Suprapubic skin (tissue), 4 donors: ENCODE measurements around the gene NAA11. TPM values are rescaled to one million over a fixed set of nuclear protein-coding genes. Genes with fewer than 3 reads are reported as not detected.

Experiments used
- DNase-seq, 2 donors: peaks; one replicate each; pipeline ENCODE4 v3.0.0-alpha.2; 2019; ENCODE audit warnings: low spot score in 2 of 2
- H3K27ac ChIP-seq: fragments of 200-600 bp; sonication (generic); one replicate; pipeline ENCODE4 v1.5.1; 2019
- H3K27me3 ChIP-seq: fragments of 200-600 bp; sonication (generic); one replicate; pipeline ENCODE4 v1.5.1; 2019
- H3K36me3 ChIP-seq: fragments of 200-600 bp; sonication (generic); one replicate; pipeline ENCODE4 v1.5.1; 2019
- H3K4me1 ChIP-seq: fragments of 200-600 bp; sonication (generic); one replicate; pipeline ENCODE4 v1.5.1; 2019
- H3K4me3 ChIP-seq: fragments of 200-600 bp; sonication (generic); one replicate; pipeline ENCODE4 v1.5.1; 2019; ENCODE audit warnings: mild to moderate bottlenecking
- H3K9me3 ChIP-seq: fragments of 200-600 bp; sonication (generic); one replicate; pipeline ENCODE4 v1.5.1; 2019
- CTCF ChIP-seq, 2 donors: fragments of 200-600 bp in 1 of 2; fragments of 450-650 bp in 1 of 2; sonication (generic) in 1 of 2; IDR thresholded peaks; one replicate each; pipeline ENCODE4 v1.5.1; 2016 to 2019; ENCODE audit warnings: antibody characterized with exemption in 2 of 2, mild to moderate bottlenecking in 1 of 2, moderate library complexity in 1 of 2
- EP300 ChIP-seq: sonication (generic); formaldehyde crosslinking; IDR thresholded peaks from one replicate; pipeline ENCODE4 v1.6.1; 2017; ENCODE audit warnings: antibody characterized with exemption
- POLR2A ChIP-seq, 2 donors: fragments of 450-650 bp; IDR thresholded peaks; one replicate each; pipeline ENCODE4 v1.6.1; 2017; ENCODE audit warnings: antibody characterized with exemption in 2 of 2, mild to moderate bottlenecking in 2 of 2, moderate library complexity in 2 of 2
- POLR2AphosphoS5 ChIP-seq, 3 donors: sonication (generic); formaldehyde crosslinking; IDR thresholded peaks; one replicate each; pipeline ENCODE4 v1.6.1; 2017; ENCODE audit warnings: antibody characterized with exemption in 3 of 3
- WGBS: methylation state at CpG from one replicate; pipeline ENCODE4 v1.1.5; 2018; 5-methylcytosine and 5-hydroxymethylcytosine counted together
- total RNA-seq, 4 donors: library from RNA; depleted of rRNA; stranded (reverse); fragments of >200 nt; gene quantifications; one replicate each; pipeline ENCODE4 v1.1.0, GENCODE V29; 2016

The NAA11 gene
- total RNA-seq: not detected

DNA sequence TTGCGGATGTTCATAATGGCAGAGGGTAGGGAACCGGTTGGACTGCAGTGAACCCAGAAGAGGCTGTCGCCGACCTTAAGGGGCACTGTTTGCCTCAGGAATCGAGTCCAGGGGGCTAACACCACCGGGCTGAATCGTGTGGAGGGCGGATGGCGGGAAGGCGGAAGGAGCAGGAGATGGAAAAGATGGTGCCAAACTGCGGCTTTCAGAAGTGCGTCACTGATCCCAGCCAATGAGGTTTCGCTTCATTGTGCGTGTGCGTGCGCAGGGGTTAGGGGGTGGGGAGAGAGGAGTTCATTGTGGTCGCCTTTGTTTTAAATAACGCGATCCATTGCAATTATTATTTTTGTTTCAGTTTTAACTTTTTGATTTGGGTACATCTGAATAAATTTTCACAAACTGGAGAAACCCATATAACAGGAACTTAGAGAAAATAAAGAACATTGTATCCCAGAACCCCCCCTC lies at the start of gene NAA11:
Gene NAA11, minus strand, starts transcription at position 198 of the 465 bp plus-strand sequence. Its CDS starts 184 bp downstream, at position 14.
- Histone ChIP-seq H3K36me3 (no peaks in the 10 kb centered on the region), H3K27ac (no peak within 1 kb of the TSS), H3K4me3 (no peak within 1 kb of the TSS), H3K4me1 (no peaks in the 10 kb centered on the region), H3K9me3 (peaks cover 4% of the 10 kb centered on the region), H3K27me3 (no peaks in the 10 kb centered on the region)
- WGBS: 92% methylated on average over 19 of the region's 19 CpGs
- DNase-seq: no peak
- no peak for TF ChIP-seq CTCF (IDR thresholded peaks at IDR 0.05)

DNA sequence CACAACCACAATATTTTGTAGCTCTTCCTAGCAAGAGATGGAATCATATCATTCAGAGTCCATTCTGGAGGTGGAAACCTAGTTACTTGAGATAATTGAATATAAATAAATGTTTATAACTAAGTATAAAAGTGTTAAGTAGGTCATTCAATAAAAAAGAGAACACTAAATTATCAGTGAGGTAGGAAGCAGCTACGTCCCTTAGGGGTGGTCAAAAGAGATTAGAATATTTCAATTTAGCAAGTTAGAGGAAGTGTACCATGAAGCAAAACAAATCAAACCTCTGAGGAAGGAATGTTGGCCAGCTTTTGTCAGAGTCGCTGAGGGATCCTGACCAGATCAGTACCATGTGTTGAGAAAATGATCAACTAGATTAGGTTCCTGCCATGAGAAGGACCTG lies 44.2 kb upstream of the NAA11 start:
- H3K9me3 ChIP-seq: no peaks in the 10 kb centered on the region
- no peaks in the 10 kb centered on the region for H3K4me1 ChIP-seq
- WGBS: 62% methylated on average over 2 of the region's 2 CpGs
- TF ChIP-seq POLR2A (IDR thresholded peaks at IDR 0.05) (no peak), POLR2AphosphoS5 (IDR thresholded peaks at IDR 0.05) (no peak), EP300 (no peak), CTCF (IDR thresholded peaks at IDR 0.05) (no peak)
- no peak overlapping the region for H3K4me3 ChIP-seq
- H3K27ac ChIP-seq: no peak overlapping the region
- H3K36me3 ChIP-seq: no peaks in the 10 kb centered on the region
- DNase-seq: no peak
- H3K27me3 ChIP-seq: no peaks in the 10 kb centered on the region

DNA sequence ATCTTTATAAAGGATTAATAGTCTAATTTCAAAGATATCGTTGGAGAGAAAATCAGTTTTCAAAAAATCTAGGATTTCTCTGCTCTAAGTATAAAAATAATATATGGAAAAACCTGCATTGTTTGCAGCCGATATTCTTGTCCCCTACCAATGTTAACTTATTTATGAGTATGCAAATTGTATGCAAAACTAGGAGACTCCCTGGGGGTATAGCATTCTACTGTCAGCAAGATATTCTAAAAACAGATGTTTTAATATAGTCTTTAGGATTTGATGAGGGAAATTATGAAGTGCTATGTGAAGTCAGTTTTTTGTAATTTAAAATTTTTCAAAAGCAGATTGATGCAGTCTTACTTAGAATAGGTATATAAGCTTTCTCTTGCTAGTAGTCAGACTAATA lies 41.2 kb upstream of the NAA11 start:
- DNase-seq: no peak
- TF ChIP-seq POLR2AphosphoS5 (IDR thresholded peaks at IDR 0.05) (no peak), EP300 (no peak), POLR2A (IDR thresholded peaks at IDR 0.05) (no peak)
- no peak overlapping the region for H3K27ac ChIP-seq
- H3K4me3 ChIP-seq: no peak overlapping the region
- no peaks in the 10 kb centered on the region for H3K36me3 ChIP-seq
- no peaks in the 10 kb centered on the region for H3K4me1 ChIP-seq
- H3K9me3 ChIP-seq: no peaks in the 10 kb centered on the region
- WGBS: 81% methylated on average over 2 of the region's 2 CpGs
- H3K27me3 ChIP-seq: no peaks in the 10 kb centered on the region

GRCh38 chr4:79366422-79366821 lies 40.6 kb upstream of the NAA11 start:
- no peak for TF ChIP-seq POLR2AphosphoS5 (IDR thresholded peaks at IDR 0.05)
- TF ChIP-seq EP300: no peak
- TF ChIP-seq POLR2A (IDR thresholded peaks at IDR 0.05): no peak
- TF ChIP-seq CTCF (IDR thresholded peaks at IDR 0.05): no peak
- H3K9me3 ChIP-seq: no peaks in the 10 kb centered on the region
- no peak overlapping the region for H3K4me3 ChIP-seq
- no peaks in the 10 kb centered on the region for H3K36me3 ChIP-seq
- no peaks in the 10 kb centered on the region for H3K27me3 ChIP-seq
- H3K4me1 ChIP-seq: no peaks in the 10 kb centered on the region
- DNase-seq: no peak
- H3K27ac ChIP-seq: no peak overlapping the region

DNA sequence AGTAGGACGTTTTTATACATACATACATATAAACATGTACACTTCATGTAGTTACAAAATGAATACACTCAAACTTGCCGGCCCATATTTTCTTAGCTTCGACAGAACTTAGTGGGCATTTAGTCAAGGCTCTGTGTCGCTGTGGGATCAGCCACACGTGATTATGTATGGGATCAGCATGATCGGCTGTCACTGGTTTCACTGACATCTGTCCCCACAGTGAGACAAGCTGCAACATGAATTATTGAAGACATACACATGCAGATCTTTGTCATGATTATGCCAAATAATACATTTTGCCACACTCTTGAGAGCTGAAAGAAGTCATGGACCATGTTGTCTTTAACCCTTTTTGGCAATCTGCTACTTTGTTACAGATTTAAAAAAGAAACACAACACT lies 38.2 kb upstream of the NAA11 start:
- DNase-seq: no peak
- no peak overlapping the region for H3K4me3 ChIP-seq
- H3K27me3 ChIP-seq: no peaks in the 10 kb centered on the region
- no peak overlapping the region for H3K27ac ChIP-seq
- H3K9me3 ChIP-seq: no peaks in the 10 kb centered on the region
- TF ChIP-seq POLR2AphosphoS5 (IDR thresholded peaks at IDR 0.05): no peak
- no peak for TF ChIP-seq EP300
- TF ChIP-seq CTCF (IDR thresholded peaks at IDR 0.05): no peak
- no peak for TF ChIP-seq POLR2A (IDR thresholded peaks at IDR 0.05)
- WGBS: 63% methylated on average over 6 of the region's 6 CpGs
- H3K4me1 ChIP-seq: no peaks in the 10 kb centered on the region
- H3K36me3 ChIP-seq: no peaks in the 10 kb centered on the region

DNA sequence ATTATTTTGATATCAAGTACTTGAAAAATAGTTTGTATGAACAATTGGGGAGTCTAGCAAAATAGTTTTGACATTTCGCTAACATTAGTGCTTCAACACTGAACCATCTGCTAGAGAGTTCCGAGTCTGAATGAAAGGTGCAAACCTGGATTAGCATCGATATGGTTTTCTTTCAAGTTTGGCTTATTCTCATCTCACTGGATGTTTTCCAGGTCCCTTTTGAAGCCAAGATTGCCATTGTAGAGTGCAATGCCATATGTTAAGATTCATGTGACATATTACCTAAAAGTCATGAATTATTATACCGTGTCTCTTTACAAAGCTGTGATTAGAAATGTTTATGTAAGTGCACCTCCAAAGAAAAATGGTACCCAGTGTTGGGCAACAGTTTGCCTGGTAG lies 36.8 kb upstream of the NAA11 start:
- H3K36me3 ChIP-seq: no peaks in the 10 kb centered on the region
- TF ChIP-seq POLR2AphosphoS5 (IDR thresholded peaks at IDR 0.05) (no peak), CTCF (IDR thresholded peaks at IDR 0.05) (no peak), EP300 (no peak), POLR2A (IDR thresholded peaks at IDR 0.05) (no peak)
- H3K27me3 ChIP-seq: no peaks in the 10 kb centered on the region
- H3K27ac ChIP-seq: no peak overlapping the region
- H3K4me3 ChIP-seq: no peak overlapping the region
- WGBS: 83% methylated on average over 4 of the region's 4 CpGs
- H3K4me1 ChIP-seq: no peaks in the 10 kb centered on the region
- H3K9me3 ChIP-seq: no peaks in the 10 kb centered on the region
- no peak for DNase-seq
